OCI-LY1 (cell line): ENCODE data around the gene STAU1.

Source experiments
- CTCF ChIP-seq: fragments of 200-600 bp; sonication (generic), shearing (Covaris generic); IDR thresholded peaks from 2 replicates; pipeline ENCODE4 v1.5.1; 2017; ENCODE audit warnings: mild to moderate bottlenecking, antibody characterized with exemption, low read length, moderate library complexity, mixed read lengths
- EZH2 ChIP-seq: fragments of 200-600 bp; sonication (generic), shearing (Covaris generic); IDR thresholded peaks from 2 replicates; pipeline ENCODE4 v1.8.0; 2017; ENCODE audit warnings: borderline replicate concordance, mixed run types, mild to moderate bottlenecking, antibody characterized with exemption, low read length, moderate library complexity, mixed read lengths

DNA sequence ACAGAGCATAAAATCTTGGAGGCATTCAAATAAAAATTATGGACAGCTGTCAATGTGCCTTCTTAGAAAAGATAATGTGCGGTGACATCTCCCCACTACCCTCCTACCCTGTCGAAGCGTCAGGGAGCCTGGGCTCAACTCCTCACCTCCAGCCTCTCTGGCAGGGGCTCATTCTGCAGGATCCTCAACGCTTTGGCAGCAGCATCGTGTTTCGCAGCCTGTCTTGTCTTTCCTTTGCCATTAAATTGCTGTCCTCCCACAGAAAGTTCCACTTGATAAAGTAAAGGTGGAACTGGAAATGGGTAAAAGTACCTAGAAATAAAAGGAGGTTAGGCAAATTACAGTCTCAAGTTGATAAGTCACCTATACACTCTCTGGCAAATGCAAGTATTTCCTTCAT, 36.7 kb downstream of the STAU1 start:
- TF ChIP-seq CTCF (no peak), EZH2 (no peak)
